ENCODE data around the gene MORC1. TPM values are rescaled to one million over a fixed set of nuclear protein-coding genes. Genes with fewer than 3 reads are reported as not detected.

The MORC1 gene
- total RNA-seq, 1 experiment from 2014 or later: not detected

- Histone ChIP-seq H3K4me3 (ENCODE audit: low read depth, low read length) (no peak overlapping the region), H3K36me3 (ENCODE audit: control insufficient read depth, insufficient read depth, low read length) (no peaks in the 10 kb centered on the region), H3K27me3 (replicated peaks; ENCODE audit: control insufficient read depth, insufficient read depth, low read length) (no peaks in the 10 kb centered on the region), H3K4me1 (no peaks in the 10 kb centered on the region), H3K9me3 (no peaks in the 10 kb centered on the region)
- intact Hi-C loops (cut with micrococcal nuclease; ENCODE audit: unreplicated experiment): no loop called here
- TF ChIP-seq CTCF (IDR thresholded peaks at IDR 0.05; ENCODE audit: insufficient read depth in 1 of 2, low read depth in 1 of 2, low read length in 1 of 2, severe bottlenecking in 1 of 2, unreplicated experiment in 1 of 2): no peak
- Mint-ChIP-seq H3K4me1 (ENCODE audit: low read depth, unreplicated experiment) (no peaks in the 10 kb centered on the region), H3K36me3 (ENCODE audit: insufficient read depth, unreplicated experiment) (no peaks in the 10 kb centered on the region), H3K4me3 (ENCODE audit: unreplicated experiment) (no peak overlapping the region), H3K27me3 (ENCODE audit: insufficient read depth, unreplicated experiment) (no peaks in the 10 kb centered on the region), H3K27ac (ENCODE audit: unreplicated experiment) (no peak overlapping the region), H3K9me3 (ENCODE audit: unreplicated experiment) (no peaks in the 10 kb centered on the region)
- ChIA-PET CTCF (no interaction called here), POLR2A (no interaction called here)
- no peak for DNase-seq
- BruUV-seq (replicated peaks): no TSS peak
These were observed 147.4 kb downstream of the MORC1 start for GRCh38 chr3:108970561-108970960.

- H3K9me3 Mint-ChIP-seq (ENCODE audit: unreplicated experiment): no peaks in the 10 kb centered on the region
- intact Hi-C loops (cut with micrococcal nuclease; ENCODE audit: unreplicated experiment): no loop called here
- H3K27ac Mint-ChIP-seq (ENCODE audit: unreplicated experiment): no peak overlapping the region
- no peaks in the 10 kb centered on the region for H3K36me3 ChIP-seq (ENCODE audit: control insufficient read depth, insufficient read depth, low read length)
- no peaks in the 10 kb centered on the region for H3K4me1 Mint-ChIP-seq (ENCODE audit: low read depth, unreplicated experiment)
- BruUV-seq (replicated peaks): no TSS peak
- no peaks in the 10 kb centered on the region for H3K9me3 ChIP-seq
- ChIA-PET CTCF (no interaction called here), POLR2A (no interaction called here)
- H3K27me3 Mint-ChIP-seq (ENCODE audit: insufficient read depth, unreplicated experiment): no peaks in the 10 kb centered on the region
- no peak overlapping the region for H3K4me3 Mint-ChIP-seq (ENCODE audit: unreplicated experiment)
- no peak overlapping the region for H3K4me3 ChIP-seq (ENCODE audit: low read depth, low read length)
- no peaks in the 10 kb centered on the region for H3K36me3 Mint-ChIP-seq (ENCODE audit: insufficient read depth, unreplicated experiment)
- TF ChIP-seq CTCF (IDR thresholded peaks at IDR 0.05; ENCODE audit: insufficient read depth in 1 of 2, low read depth in 1 of 2, low read length in 1 of 2, severe bottlenecking in 1 of 2, unreplicated experiment in 1 of 2): no peak
- no peaks in the 10 kb centered on the region for H3K27me3 ChIP-seq (replicated peaks; ENCODE audit: control insufficient read depth, insufficient read depth, low read length)
- no peak for DNase-seq
- no peaks in the 10 kb centered on the region for H3K4me1 ChIP-seq
These were observed 151.2 kb downstream of the MORC1 start for GRCh38 chr3:108966773-108967172.

- BruUV-seq (replicated peaks): no TSS peak
- TF ChIP-seq CTCF (IDR thresholded peaks at IDR 0.05; ENCODE audit: insufficient read depth in 1 of 2, low read depth in 1 of 2, low read length in 1 of 2, severe bottlenecking in 1 of 2, unreplicated experiment in 1 of 2): no peak
- no peaks in the 10 kb centered on the region for H3K27me3 ChIP-seq (replicated peaks; ENCODE audit: control insufficient read depth, insufficient read depth, low read length)
- H3K4me3 Mint-ChIP-seq (ENCODE audit: unreplicated experiment): no peak overlapping the region
- ChIA-PET CTCF (no interaction called here), POLR2A (no interaction called here)
- H3K9me3 Mint-ChIP-seq (ENCODE audit: unreplicated experiment): no peaks in the 10 kb centered on the region
- H3K27ac Mint-ChIP-seq (ENCODE audit: unreplicated experiment): no peak overlapping the region
- H3K4me1 ChIP-seq: no peaks in the 10 kb centered on the region
- intact Hi-C loops (cut with micrococcal nuclease; ENCODE audit: unreplicated experiment): no loop called here
- DNase-seq: no peak
- no peaks in the 10 kb centered on the region for H3K36me3 Mint-ChIP-seq (ENCODE audit: insufficient read depth, unreplicated experiment)
- no peak overlapping the region for H3K4me3 ChIP-seq (ENCODE audit: low read depth, low read length)
- H3K27me3 Mint-ChIP-seq (ENCODE audit: insufficient read depth, unreplicated experiment): no peaks in the 10 kb centered on the region
- no peaks in the 10 kb centered on the region for H3K4me1 Mint-ChIP-seq (ENCODE audit: low read depth, unreplicated experiment)
- H3K9me3 ChIP-seq: no peaks in the 10 kb centered on the region
- no peaks in the 10 kb centered on the region for H3K36me3 ChIP-seq (ENCODE audit: control insufficient read depth, insufficient read depth, low read length)
These were observed 158.9 kb downstream of the MORC1 start for GRCh38 chr3:108959017-108959416.
